IMR-90 (cell line): ENCODE results near the gene SELENOS. TPM values are rescaled to one million over a fixed set of nuclear protein-coding genes. Genes with fewer than 3 reads are reported as not detected.

Experiments
- ATAC-seq: fragments of 200-7000 bp; cut with Tn5 transposase; 2 replicates; pipeline ENCODE4 v1.9.1; 2020; ENCODE audit warnings: low read depth, mild to moderate bottlenecking, moderate library complexity
- BruUV-seq: library from RNA; stranded (reverse); fragments of 400-500 nt; replicated peaks from 2 replicates; lab custom pipeline; 2021; lab: Mats Ljungman, UMichigan
- CTCF ChIA-PET: fragments of 300-600 bp; formaldehyde crosslinking; extraction: SDS; loops from one replicate; lab custom pipeline; 2021; ENCODE audit warnings: antibody characterized with exemption; lab: Yijun Ruan, JAX
- POLR2A ChIA-PET: fragments of 300-600 bp; sonication (Branson Sonifier 250); formaldehyde crosslinking; loops from one replicate; lab custom pipeline; 2022; ENCODE audit warnings: antibody characterized with exemption; ENCODE audit not compliant: unreplicated experiment; lab: Charles Lee
- DNase-seq: peaks from one replicate; pipeline ENCODE4 v3.0.0; 2013
- H2AFZ ChIP-seq: replicated peaks from 2 replicates; pipeline ENCODE3; 2013; ENCODE audit warnings: low read length, mild to moderate bottlenecking; ENCODE audit not compliant: poor library complexity
- H2AK5ac ChIP-seq: 2 replicates; pipeline ENCODE4 v1.6.1; 2013; ENCODE audit warnings: low read depth, low read length, inconsistent platforms
- H2AK9ac ChIP-seq: replicated peaks from 2 replicates; pipeline ENCODE3; 2013; ENCODE audit warnings: mild to moderate bottlenecking, low read depth, low read length, moderate library complexity; ENCODE audit not compliant: poor library complexity
- H2BK120ac ChIP-seq: 2 replicates; pipeline ENCODE4 v1.6.1; 2013; ENCODE audit warnings: low read depth, low read length, inconsistent platforms
- H2BK15ac ChIP-seq: 3 replicates; pipeline ENCODE4 v1.6.1; 2013; ENCODE audit warnings: low read depth, low read length, inconsistent platforms
- H2BK20ac ChIP-seq: 2 replicates; pipeline ENCODE4 v1.6.1; 2013; ENCODE audit warnings: low read depth, mild to moderate bottlenecking, inconsistent platforms, low read length, moderate library complexity
- H2BK5ac ChIP-seq: 2 replicates; pipeline ENCODE4 v1.6.1; 2013; ENCODE audit warnings: mild to moderate bottlenecking, low read depth, low read length, inconsistent platforms; ENCODE audit not compliant: poor library complexity, severe bottlenecking
- H3K14ac ChIP-seq: replicated peaks from 2 replicates; pipeline ENCODE4 v1.6.1; 2013; ENCODE audit warnings: low read depth, low read length, inconsistent platforms
- H3K18ac ChIP-seq: 2 replicates; pipeline ENCODE4 v1.6.1; 2013; ENCODE audit warnings: low read depth, low read length, control low read depth
- H3K23ac ChIP-seq: 2 replicates; pipeline ENCODE4 v1.6.1; 2013; ENCODE audit warnings: low read depth, low read length, inconsistent platforms
- H3K27ac ChIP-seq: 2 replicates; pipeline ENCODE4 v1.5.1; 2013; ENCODE audit warnings: mild to moderate bottlenecking, control low read depth, low read length; ENCODE audit not compliant: insufficient read depth
- H3K27me3 ChIP-seq: 2 replicates; pipeline ENCODE4 v1.6.1; 2013; ENCODE audit warnings: low read length; ENCODE audit not compliant: control insufficient read depth, insufficient read depth
- H3K36me3 ChIP-seq: 2 replicates; pipeline ENCODE4 v1.6.1; 2013; ENCODE audit warnings: low read length, mixed read lengths; ENCODE audit not compliant: control insufficient read depth, insufficient read depth
- H3K4ac ChIP-seq: 2 replicates; pipeline ENCODE4 v1.6.1; 2013; ENCODE audit warnings: low read depth, low read length, inconsistent platforms
- H3K4me1 ChIP-seq: 2 replicates; pipeline ENCODE4 v1.6.1; 2013; ENCODE audit warnings: low read length, mixed read lengths; ENCODE audit not compliant: control insufficient read depth, insufficient read depth
- H3K4me2 ChIP-seq: 2 replicates; pipeline ENCODE4 v1.6.1; 2013; ENCODE audit warnings: low read depth, mild to moderate bottlenecking, control low read depth, low read length, moderate library complexity
- H3K4me3 ChIP-seq: 2 replicates; pipeline ENCODE4 v1.5.1; 2013; ENCODE audit warnings: low read depth, mild to moderate bottlenecking, control low read depth, low read length, moderate library complexity; ENCODE audit not compliant: insufficient read depth
- H3K56ac ChIP-seq: 2 replicates; pipeline ENCODE4 v1.6.1; 2013; ENCODE audit warnings: low read length, inconsistent platforms; ENCODE audit not compliant: insufficient read depth; ENCODE audit errors: extremely low read depth
- H3K79me1 ChIP-seq, 2 experiments: 2 replicates each; pipeline ENCODE4 v1.6.1; 2013; ENCODE audit warnings: low read length in 2 of 2, inconsistent platforms in 1 of 2, low read depth in 1 of 2
- H3K9ac ChIP-seq: 2 replicates; pipeline ENCODE4 v1.6.1; 2013; ENCODE audit warnings: low read depth, low read length, control low read depth
- H3K9me1 ChIP-seq: 2 replicates; pipeline ENCODE4 v1.6.1; 2013; ENCODE audit warnings: low read length, inconsistent platforms; ENCODE audit not compliant: insufficient read depth
- H3K9me3 ChIP-seq: 2 replicates; pipeline ENCODE4 v1.6.1; 2013; ENCODE audit warnings: low read length; ENCODE audit not compliant: control insufficient read depth, insufficient read depth
- H4K20me1 ChIP-seq: 2 replicates; pipeline ENCODE4 v1.6.1; 2013; ENCODE audit warnings: low read length, inconsistent platforms; ENCODE audit not compliant: insufficient read depth
- H4K5ac ChIP-seq: 2 replicates; pipeline ENCODE4 v1.6.1; 2013; ENCODE audit warnings: mild to moderate bottlenecking, low read depth, low read length, control low read depth
- H4K8ac ChIP-seq, 2 experiments: 2 replicates each; pipeline ENCODE4 v1.6.1; 2013; ENCODE audit warnings: low read depth in 2 of 2, low read length in 2 of 2, control low read depth in 1 of 2, inconsistent platforms in 1 of 2
- H4K91ac ChIP-seq: 2 replicates; pipeline ENCODE4 v1.6.1; 2013; ENCODE audit warnings: low read depth, low read length, inconsistent platforms; ENCODE audit not compliant: insufficient read depth
- CEBPB ChIP-seq: IDR thresholded peaks from 2 replicates; pipeline ENCODE4 v1.6.1; 2012; ENCODE audit warnings: low read depth, low read length, improper control_type of control experiment
- CTCF ChIP-seq: conservative IDR thresholded peaks from 2 replicates; pipeline ENCODE4 v1.5.1; 2012; ENCODE audit warnings: mild to moderate bottlenecking, low read depth, low read length, improper control_type of control experiment
- FOS ChIP-seq: fragments of 150-350 bp; IDR thresholded peaks from 2 replicates; pipeline ENCODE4 v1.6.1; 2016; ENCODE audit warnings: low read depth, low read length
- MAZ ChIP-seq: IDR thresholded peaks from 2 replicates; pipeline ENCODE4 v1.6.1; 2012; ENCODE audit warnings: low read depth, mild to moderate bottlenecking, low read length, improper control_type of control experiment, moderate library complexity, borderline replicate concordance
- MXI1 ChIP-seq: IDR thresholded peaks from 2 replicates; pipeline ENCODE4 v1.6.1; 2012; ENCODE audit warnings: low read depth, mild to moderate bottlenecking, low read length, moderate library complexity, borderline replicate concordance
- NFE2L2 ChIP-seq: fragments of 150-350 bp; IDR thresholded peaks from 2 replicates; pipeline ENCODE4 v1.6.1; 2016; ENCODE audit warnings: low read depth, mild to moderate bottlenecking, low read length
- POLR2A ChIP-seq: IDR thresholded peaks from 2 replicates; pipeline ENCODE4 v1.6.1; 2012; ENCODE audit warnings: mild to moderate bottlenecking, low read depth, low read length
- RCOR1 ChIP-seq: IDR thresholded peaks from 2 replicates; pipeline ENCODE4 v1.6.1; 2012; ENCODE audit warnings: mild to moderate bottlenecking, low read length, improper control_type of control experiment; ENCODE audit not compliant: insufficient replicate concordance
- RFX5 ChIP-seq: IDR thresholded peaks from 2 replicates; pipeline ENCODE4 v1.8.0; 2012; ENCODE audit warnings: low read depth, mild to moderate bottlenecking, low read length, moderate library complexity
- WGBS, 2 experiments: methylation state at CpG; one replicate each; pipeline versions ENCODE4 v1.1.5 to v1.1.7; 2013; ENCODE audit warnings: missing lambda C conversion rate in 2 of 2; ENCODE audit not compliant: insufficient read length in 1 of 2; ENCODE audit errors: extremely low coverage in 2 of 2; 5-methylcytosine and 5-hydroxymethylcytosine counted together
- dilution Hi-C: fragments of 300-500 bp; cut with HindIII; formaldehyde crosslinking; loops from one replicate; pipeline ENCODE4 v1.14.3; 2018; ENCODE audit warnings: low sequenced_read_pairs; ENCODE audit not compliant: unreplicated experiment
- in situ Hi-C: fragments of 300-500 bp; cut with MboI; formaldehyde crosslinking; loops from 3 replicates; pipeline ENCODE4 v1.14.3; 2019; ENCODE audit warnings: low sequenced_read_pairs, inconsistent platforms, mixed read lengths
- intact Hi-C: fragments of 100-400 bp; cut with micrococcal nuclease; formaldehyde crosslinking; loops from 2 replicates; pipeline ENCODE4 v1.10.0; 2022
- polyA plus RNA-seq, 3 experiments: library from polyadenylated mRNA; depleted of rRNA; stranded (reverse); fragments of >200 nt; gene quantifications; 2 replicates each; pipeline ENCODE4 v1.2.3, GENCODE V29; 2012; ENCODE audit warnings: low replicate concordance in 1 of 3
- total RNA-seq: library from RNA; depleted of rRNA; stranded (reverse); fragments of >200 nt; gene quantifications from 2 replicates; pipeline ENCODE4 v1.2.3, GENCODE V29; 2012

The SELENOS gene
- total and polyA plus RNA-seq, 2 of the 4 experiments (the other 2 are of a cell fraction), result 39.8 to 77.1 TPM

GRCh38 chr15:101318839-101319238 lies 41.6 kb upstream of the SELENOS start:
- Histone ChIP-seq H4K20me1 (no peaks in the 10 kb centered on the region), H3K9me3 (no peaks in the 10 kb centered on the region), H3K23ac (no peak overlapping the region), H3K36me3 (no peaks in the 10 kb centered on the region), H3K27me3 (peaks cover 44% of the 10 kb centered on the region), H3K4me1 (no peaks in the 10 kb centered on the region), H2AFZ (no peak overlapping the region), H3K4me3 (no peak overlapping the region), H2AK9ac (no peak overlapping the region), H2BK5ac (no peak overlapping the region), H3K27ac (no peak overlapping the region), H3K9me1 (no peaks in the 10 kb centered on the region), H3K9ac (no peak overlapping the region), H2BK120ac (no peak overlapping the region), H3K56ac (no peak overlapping the region), H2BK20ac (no peak overlapping the region), H3K4me2 (no peak overlapping the region), H3K14ac (no peak overlapping the region), H3K18ac (no peak overlapping the region), H3K4ac (no peak overlapping the region), H3K79me1 (no peaks in the 10 kb centered on the region), H2AK5ac (no peak overlapping the region), H2BK15ac (no peak overlapping the region), H4K91ac (no peak overlapping the region), H4K8ac (no peak overlapping the region), H4K5ac (no peak overlapping the region)
- TF ChIP-seq FOS (no peak), POLR2A (no peak), MAZ (no peak), NFE2L2 (no peak), RFX5 (no peak), CEBPB (no peak), MXI1 (no peak), CTCF (no peak), RCOR1 (no peak)
- intact Hi-C loops, result no loop called here
- no TSS peak for BruUV-seq
- ATAC-seq (no peak), DNase-seq (no peak)
- CTCF ChIA-PET, result interaction anchor here (0.7 kb wide), 1 partner anchor 260 kb away, joined by 3 read pairs; no protein-coding TSS in a partner anchor
- dilution Hi-C loops, result no loop called here
- in situ Hi-C loops, result no loop called here
- 58% methylated on average over 3 of the region's 7 CpGs; no CpG with 5 or more reads in 1 of the 2 experiments for WGBS, 2 experiments
- POLR2A ChIA-PET, result no interaction called here
